DND-41 (cell line): Measurements from ENCODE around the gene DYSF.

Experiments used
- EZH2 ChIP-seq: IDR thresholded peaks from 3 replicates; pipeline ENCODE4 v1.6.1; 2012; ENCODE audit warnings: borderline replicate concordance, low read depth, mild to moderate bottlenecking, moderate library complexity, low read length, inconsistent platforms; ENCODE audit not compliant: severe bottlenecking
- TF ChIP-seq, protein P1 (sequence below): IDR thresholded peaks from 2 replicates; pipeline ENCODE4 v1.5.1; 2012; ENCODE audit warnings: borderline replicate concordance, low read length, moderate library complexity, mild to moderate bottlenecking; ENCODE audit not compliant: poor library complexity, severe bottlenecking; ENCODE audit errors: extremely low read depth

- TF ChIP-seq, protein P1, sequence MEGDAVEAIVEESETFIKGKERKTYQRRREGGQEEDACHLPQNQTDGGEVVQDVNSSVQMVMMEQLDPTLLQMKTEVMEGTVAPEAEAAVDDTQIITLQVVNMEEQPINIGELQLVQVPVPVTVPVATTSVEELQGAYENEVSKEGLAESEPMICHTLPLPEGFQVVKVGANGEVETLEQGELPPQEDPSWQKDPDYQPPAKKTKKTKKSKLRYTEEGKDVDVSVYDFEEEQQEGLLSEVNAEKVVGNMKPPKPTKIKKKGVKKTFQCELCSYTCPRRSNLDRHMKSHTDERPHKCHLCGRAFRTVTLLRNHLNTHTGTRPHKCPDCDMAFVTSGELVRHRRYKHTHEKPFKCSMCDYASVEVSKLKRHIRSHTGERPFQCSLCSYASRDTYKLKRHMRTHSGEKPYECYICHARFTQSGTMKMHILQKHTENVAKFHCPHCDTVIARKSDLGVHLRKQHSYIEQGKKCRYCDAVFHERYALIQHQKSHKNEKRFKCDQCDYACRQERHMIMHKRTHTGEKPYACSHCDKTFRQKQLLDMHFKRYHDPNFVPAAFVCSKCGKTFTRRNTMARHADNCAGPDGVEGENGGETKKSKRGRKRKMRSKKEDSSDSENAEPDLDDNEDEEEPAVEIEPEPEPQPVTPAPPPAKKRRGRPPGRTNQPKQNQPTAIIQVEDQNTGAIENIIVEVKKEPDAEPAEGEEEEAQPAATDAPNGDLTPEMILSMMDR, result no peak
- TF ChIP-seq EZH2, result no peak
Measured at GRCh38 chr2:71688530-71688929, 235.2 kb downstream of the DYSF start.
